Nephron (organoid): ENCODE measurements around the gene MATN1.

Source experiments
- H3K27ac Mint-ChIP-seq, 3 experiments: 2 replicates each; pipeline ENCODE4 v1.8.0; 2020; ENCODE audit warnings: mixed read lengths in 3 of 3, mild to moderate bottlenecking in 2 of 3, moderate library complexity in 1 of 3
- H3K27me3 Mint-ChIP-seq: 2 replicates; pipeline ENCODE4 v1.8.0; 2021; ENCODE audit warnings: low read depth, mild to moderate bottlenecking, moderate library complexity, mixed read lengths
- H3K36me3 Mint-ChIP-seq: 2 replicates; pipeline ENCODE4 v1.8.0; 2020; ENCODE audit warnings: low read depth, mixed read lengths
- H3K4me1 Mint-ChIP-seq: 2 replicates; pipeline ENCODE4 v1.8.0; 2020; ENCODE audit warnings: mixed read lengths
- H3K4me3 Mint-ChIP-seq, 3 experiments: 2 replicates each; pipeline ENCODE4 v1.8.0; 2020; ENCODE audit warnings: mild to moderate bottlenecking in 3 of 3, mixed read lengths in 3 of 3, moderate library complexity in 2 of 3
- H3K9me3 Mint-ChIP-seq: 2 replicates; pipeline ENCODE4 v1.8.0; 2020; ENCODE audit warnings: mixed read lengths
- TF ChIP-seq, protein P1 (sequence below), 3 experiments: fragments of 200-600 bp; sonication (generic); IDR thresholded peaks; one replicate each; pipeline ENCODE4 v1.5.0; 2021; ENCODE audit warnings: antibody characterized with exemption in 3 of 3; ENCODE audit not compliant: unreplicated experiment in 3 of 3

Gene MATN1

DNA sequence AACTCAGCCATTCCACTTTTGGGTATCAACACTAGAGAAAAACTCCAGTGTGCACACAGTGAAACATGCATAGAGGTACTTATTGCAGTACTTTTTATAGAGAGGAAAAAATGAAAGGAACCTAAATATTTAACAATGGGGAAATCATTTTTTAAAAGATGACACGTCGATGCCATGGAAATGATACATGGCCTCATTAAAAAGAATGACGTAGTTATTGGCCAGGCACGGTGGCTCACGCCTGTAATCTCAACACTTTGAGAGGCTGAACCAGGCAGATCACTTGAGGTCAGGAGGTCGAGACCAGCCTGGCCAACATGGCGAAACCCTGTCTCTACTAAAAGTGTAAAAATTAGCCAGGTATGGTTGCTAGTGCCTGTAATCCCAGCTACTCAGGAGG lies 42.5 kb downstream of the MATN1 start:
- Mint-ChIP-seq H3K4me3 (no peak overlapping the region), H3K27ac (no peak overlapping the region), H3K36me3 (no peaks in the 10 kb centered on the region)

DNA sequence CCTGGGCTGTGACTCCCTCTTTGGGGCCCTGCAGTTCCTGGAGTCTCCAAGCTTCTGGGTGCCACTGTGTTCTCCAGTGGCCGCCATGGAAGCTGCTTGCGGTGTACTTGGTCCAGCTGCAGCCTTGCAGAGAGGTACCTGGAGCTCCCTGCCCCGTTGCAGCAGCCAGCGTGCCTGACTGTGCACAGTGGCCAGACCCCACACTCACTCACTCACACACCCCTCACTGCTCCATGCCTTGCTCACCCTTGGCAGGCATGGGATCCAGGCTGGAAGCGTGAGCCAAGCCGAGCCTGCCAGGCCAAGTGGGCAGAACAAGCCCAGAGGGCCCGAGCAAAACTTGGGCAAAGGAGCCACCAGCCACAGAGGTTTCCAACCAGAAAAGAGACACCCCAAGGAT lies 43.0 kb downstream of the MATN1 start:
- TF ChIP-seq, protein P1, sequence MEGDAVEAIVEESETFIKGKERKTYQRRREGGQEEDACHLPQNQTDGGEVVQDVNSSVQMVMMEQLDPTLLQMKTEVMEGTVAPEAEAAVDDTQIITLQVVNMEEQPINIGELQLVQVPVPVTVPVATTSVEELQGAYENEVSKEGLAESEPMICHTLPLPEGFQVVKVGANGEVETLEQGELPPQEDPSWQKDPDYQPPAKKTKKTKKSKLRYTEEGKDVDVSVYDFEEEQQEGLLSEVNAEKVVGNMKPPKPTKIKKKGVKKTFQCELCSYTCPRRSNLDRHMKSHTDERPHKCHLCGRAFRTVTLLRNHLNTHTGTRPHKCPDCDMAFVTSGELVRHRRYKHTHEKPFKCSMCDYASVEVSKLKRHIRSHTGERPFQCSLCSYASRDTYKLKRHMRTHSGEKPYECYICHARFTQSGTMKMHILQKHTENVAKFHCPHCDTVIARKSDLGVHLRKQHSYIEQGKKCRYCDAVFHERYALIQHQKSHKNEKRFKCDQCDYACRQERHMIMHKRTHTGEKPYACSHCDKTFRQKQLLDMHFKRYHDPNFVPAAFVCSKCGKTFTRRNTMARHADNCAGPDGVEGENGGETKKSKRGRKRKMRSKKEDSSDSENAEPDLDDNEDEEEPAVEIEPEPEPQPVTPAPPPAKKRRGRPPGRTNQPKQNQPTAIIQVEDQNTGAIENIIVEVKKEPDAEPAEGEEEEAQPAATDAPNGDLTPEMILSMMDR (IDR thresholded peaks at IDR 0.05; ENCODE audit: unreplicated experiment in 3 of 3), result no peak
- Mint-ChIP-seq H3K36me3 (no peaks in the 10 kb centered on the region), H3K27ac (no peak overlapping the region), H3K4me3 (no peak overlapping the region), H3K4me1 (no peaks in the 10 kb centered on the region), H3K27me3 (peaks cover 45% of the 10 kb centered on the region), H3K9me3 (peaks cover 14% of the 10 kb centered on the region)

More for the DNA sequence above, 42.5 kb downstream of the MATN1 start:
- H3K4me1 Mint-ChIP-seq, result no peaks in the 10 kb centered on the region
- H3K9me3 Mint-ChIP-seq, result peaks cover 9% of the 10 kb centered on the region
- peaks cover 50% of the 10 kb centered on the region for H3K27me3 Mint-ChIP-seq
- TF ChIP-seq, protein P1 (IDR thresholded peaks at IDR 0.05; ENCODE audit: unreplicated experiment in 3 of 3), result no peak

DNA sequence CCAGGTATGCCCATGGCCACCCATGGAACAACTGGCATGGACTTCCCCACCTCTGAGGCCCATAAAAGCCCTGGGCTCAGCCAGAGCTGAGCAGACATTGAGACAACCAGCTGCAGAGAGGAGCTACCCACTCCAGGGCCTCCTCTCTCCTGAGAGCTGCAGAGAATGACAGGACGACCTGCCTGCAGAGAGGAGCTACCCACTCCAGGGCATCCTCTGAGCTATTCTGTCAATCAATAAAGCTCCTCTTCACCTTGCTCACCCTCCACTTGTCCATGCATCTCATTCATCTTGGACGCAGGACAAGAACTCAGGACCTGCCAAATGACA lies 43.4 kb downstream of the MATN1 start:
- H3K27ac Mint-ChIP-seq, result no peak overlapping the region
- peaks cover 16% of the 10 kb centered on the region for H3K9me3 Mint-ChIP-seq
- H3K36me3 Mint-ChIP-seq, result no peaks in the 10 kb centered on the region
- TF ChIP-seq, protein P1 (IDR thresholded peaks at IDR 0.05; ENCODE audit: unreplicated experiment in 3 of 3), result no peak
- no peaks in the 10 kb centered on the region for H3K4me1 Mint-ChIP-seq
- peaks cover 40% of the 10 kb centered on the region for H3K27me3 Mint-ChIP-seq
- no peak overlapping the region for H3K4me3 Mint-ChIP-seq

DNA sequence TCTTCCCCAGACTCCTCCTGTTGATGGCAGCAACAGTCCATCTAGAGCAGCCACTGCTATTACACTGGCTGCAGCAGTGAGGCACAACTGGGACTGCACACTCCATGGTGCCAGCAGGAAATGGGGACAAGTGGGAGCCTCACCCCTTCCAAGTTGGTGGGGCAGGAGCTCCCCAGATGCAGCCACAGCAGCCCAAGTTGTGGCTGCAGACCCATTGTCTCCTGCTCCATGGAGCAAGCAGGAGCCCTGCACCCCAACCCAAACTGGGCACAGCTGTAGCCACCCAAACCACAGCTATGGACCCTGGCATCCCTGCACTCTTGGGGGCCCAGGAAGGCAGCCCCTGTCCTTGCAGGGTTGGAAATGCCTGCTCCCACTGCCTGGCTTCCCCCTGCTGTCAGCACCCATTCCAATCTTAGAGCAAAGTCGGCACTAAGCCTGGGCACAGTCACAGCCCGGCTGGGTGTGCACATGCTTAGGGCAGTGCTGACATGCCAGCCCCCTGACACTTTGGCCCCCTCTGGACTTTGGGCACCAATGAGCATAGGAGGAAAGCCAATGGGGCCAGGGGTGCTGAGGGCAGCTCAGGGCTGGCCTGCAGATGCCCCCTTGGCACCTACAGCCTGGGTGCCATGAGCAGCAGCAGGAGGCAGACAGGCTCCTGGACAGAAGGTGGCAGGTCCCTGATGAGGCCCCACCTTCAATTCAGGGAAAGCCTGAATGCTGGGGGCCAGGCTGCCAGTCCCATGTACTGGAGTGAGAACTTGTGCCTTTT lies 44.0 kb downstream of the MATN1 start:
- TF ChIP-seq, protein P1 (IDR thresholded peaks at IDR 0.05; ENCODE audit: unreplicated experiment in 3 of 3), result no peak
- Mint-ChIP-seq H3K9me3 (peaks cover 17% of the 10 kb centered on the region), H3K36me3 (no peaks in the 10 kb centered on the region), H3K4me3 (no peak overlapping the region), H3K4me1 (no peaks in the 10 kb centered on the region), H3K27ac (no peak overlapping the region), H3K27me3 (peaks cover 35% of the 10 kb centered on the region)

DNA sequence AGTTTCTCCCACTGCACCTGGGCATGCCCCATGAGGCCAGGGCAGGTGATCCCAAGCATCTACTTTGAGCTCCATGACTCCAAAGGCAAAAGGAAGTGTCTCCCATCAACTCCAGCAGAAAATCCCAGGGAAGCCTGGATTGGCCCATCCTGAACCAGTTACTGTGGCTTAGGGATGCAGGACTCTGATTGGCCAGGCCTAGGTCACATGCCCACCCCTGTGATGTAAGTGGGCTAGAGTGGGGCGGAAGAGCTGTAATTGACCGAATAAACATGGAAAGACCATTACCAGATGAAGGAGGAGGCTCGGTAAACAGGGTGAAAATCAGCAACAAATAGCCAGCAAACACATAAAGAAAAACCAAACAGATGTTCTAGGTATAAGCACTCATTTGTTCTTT lies 45.2 kb downstream of the MATN1 start:
- peaks cover 26% of the 10 kb centered on the region for H3K9me3 Mint-ChIP-seq
- H3K4me1 Mint-ChIP-seq, result no peaks in the 10 kb centered on the region
- peaks cover 4% of the 10 kb centered on the region for H3K36me3 Mint-ChIP-seq
- H3K27ac Mint-ChIP-seq, result no peak overlapping the region
- H3K27me3 Mint-ChIP-seq, result peaks cover 23% of the 10 kb centered on the region
- TF ChIP-seq, protein P1 (IDR thresholded peaks at IDR 0.05; ENCODE audit: unreplicated experiment in 3 of 3), result no peak
- no peak overlapping the region for H3K4me3 Mint-ChIP-seq

DNA sequence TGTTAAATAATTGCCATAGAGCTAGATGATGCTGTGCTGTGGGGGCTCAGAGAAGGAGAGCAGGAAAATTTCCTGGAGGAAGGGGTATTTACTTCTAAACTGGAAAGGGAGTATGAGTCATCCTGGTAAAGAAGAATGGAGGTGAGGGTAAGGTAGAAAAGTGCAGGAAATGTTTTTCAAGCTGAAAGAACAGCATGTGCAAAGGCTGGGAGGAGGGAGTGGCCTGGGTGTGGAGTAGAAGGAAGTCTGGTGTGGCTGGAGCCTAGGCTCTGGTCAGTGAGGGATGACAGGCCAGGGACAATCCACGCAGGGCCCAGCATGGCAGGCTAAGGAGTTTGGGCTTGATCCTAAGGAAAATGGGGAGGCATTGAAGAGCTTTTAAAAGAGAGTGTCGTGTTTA lies 45.9 kb downstream of the MATN1 start:
- Mint-ChIP-seq H3K27me3 (peaks cover 16% of the 10 kb centered on the region), H3K27ac (peak overlapping the region in 1 of 3 experiments; percentile 6), H3K4me3 (no peak overlapping the region), H3K9me3 (peaks cover 27% of the 10 kb centered on the region), H3K4me1 (no peaks in the 10 kb centered on the region), H3K36me3 (peaks cover 4% of the 10 kb centered on the region)
- TF ChIP-seq, protein P1 (IDR thresholded peaks at IDR 0.05; ENCODE audit: unreplicated experiment in 3 of 3), result no peak
